Stimulated activated CD4-positive, alpha-beta T cell treated with anti-CD3 and anti-CD28 coated beads, Interleukin-4, amount 100 ng/mL, for 4 hours (primary cell): Measurements from ENCODE around the gene GUCA2B.

Experiments
- DNase-seq, 2 experiments: peaks; one replicate each; pipeline ENCODE4 v3.0.0-alpha.2; 2020

GUCA2B gene

DNA sequence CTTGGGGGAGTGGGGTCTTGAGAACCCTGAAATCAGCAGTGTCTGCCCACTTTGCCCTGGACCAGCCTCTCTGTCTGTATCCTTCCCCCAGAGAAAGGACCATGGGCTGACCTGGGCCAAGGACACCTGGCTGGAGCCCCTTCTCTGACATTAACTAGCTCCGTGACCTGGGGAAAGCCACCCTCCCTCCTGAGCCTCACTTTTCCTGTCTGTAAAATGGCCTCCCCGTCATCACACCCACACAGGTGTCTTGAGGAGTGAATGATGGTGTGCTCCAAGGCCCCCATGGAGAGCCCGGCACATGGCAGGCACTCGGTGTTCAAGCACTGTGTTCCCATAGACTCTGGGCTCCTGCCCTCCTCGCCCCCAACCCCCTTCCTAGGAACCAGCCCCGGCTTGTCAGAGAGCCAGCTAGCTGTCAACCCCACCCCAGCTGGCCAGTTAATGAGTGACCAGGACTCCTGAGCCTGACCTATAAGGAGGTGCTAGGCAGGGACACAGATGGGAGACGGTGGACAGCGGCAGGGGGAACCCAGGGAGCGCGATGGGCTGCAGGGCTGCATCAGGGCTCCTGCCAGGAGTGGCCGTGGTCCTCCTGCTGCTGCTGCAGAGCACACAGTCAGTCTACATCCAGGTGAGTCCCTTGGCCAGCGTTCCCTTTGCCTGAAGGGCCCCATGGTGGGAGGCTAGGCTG, at the start of gene GUCA2B:
Gene GUCA2B, plus strand, starts transcription at position 504 of the 694 bp plus-strand sequence. Its CDS starts 41 bp downstream, at position 545.
- DNase-seq = no peak

GRCh38 chr1:42105025-42105424, 48.2 kb upstream of the GUCA2B start:
- DNase-seq = no peak

DNA sequence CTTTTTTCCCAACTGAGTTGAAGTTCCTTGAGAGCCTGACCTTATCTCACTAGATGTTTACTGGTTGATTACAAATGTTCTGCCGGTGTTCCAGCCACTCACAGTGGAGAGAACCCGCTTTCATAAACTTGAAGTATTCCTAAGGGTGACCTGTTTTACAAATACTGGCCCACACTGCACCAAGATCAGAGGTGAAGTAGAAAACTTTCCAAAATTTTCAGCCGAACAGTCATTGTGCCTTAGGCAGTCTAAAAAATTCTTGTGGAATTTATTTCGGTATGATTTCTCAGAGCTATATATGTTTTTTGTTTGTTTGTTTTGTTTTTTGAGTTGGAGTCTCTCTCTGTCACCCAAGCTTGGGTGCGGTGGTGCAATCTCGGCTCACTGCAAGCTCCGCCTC, 44.9 kb upstream of the GUCA2B start:
- no peak for DNase-seq

DNA sequence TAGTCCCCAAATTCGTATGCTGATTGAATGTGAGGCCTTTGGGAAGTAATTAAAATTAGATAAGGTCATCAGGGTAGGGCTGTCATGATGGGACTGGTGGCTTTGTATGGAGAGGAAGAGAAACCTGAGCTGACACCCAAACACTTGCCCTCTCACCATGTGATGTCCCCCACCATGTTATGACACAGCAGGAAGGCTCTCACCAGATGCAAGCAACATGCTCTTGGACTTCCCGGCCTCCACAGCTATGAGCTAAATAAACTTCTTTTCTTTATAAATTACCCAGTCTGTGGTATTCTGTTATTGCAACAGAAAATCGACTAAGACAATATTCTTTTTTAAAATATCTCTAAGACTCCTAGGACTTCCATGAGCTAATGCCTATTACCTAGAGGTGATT, 43.6 kb upstream of the GUCA2B start:
- no peak for DNase-seq

DNA sequence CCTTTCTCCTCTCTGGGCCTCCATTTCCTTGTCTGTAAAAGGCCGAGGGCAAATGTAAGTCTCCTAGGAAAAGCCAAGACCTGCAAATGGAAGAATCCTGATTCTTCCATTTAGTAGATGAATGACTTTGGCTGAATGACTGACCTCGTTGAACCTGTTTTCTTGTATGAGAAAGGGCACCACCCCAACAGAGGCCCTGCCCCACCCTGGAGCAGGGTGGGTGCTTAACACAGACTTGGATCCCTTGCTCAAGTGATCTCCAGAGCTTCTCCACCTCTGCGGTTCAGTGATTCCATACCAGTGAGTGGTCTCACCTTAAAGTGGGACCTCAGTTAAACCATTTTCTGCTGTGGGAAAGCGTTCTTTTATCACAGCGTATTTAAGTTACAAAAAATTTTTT, 39.0 kb upstream of the GUCA2B start:
- DNase-seq = no peak

- DNase-seq = no peak
Observed at GRCh38 chr1:42117214-42117613, 36.0 kb upstream of the GUCA2B start.

DNA sequence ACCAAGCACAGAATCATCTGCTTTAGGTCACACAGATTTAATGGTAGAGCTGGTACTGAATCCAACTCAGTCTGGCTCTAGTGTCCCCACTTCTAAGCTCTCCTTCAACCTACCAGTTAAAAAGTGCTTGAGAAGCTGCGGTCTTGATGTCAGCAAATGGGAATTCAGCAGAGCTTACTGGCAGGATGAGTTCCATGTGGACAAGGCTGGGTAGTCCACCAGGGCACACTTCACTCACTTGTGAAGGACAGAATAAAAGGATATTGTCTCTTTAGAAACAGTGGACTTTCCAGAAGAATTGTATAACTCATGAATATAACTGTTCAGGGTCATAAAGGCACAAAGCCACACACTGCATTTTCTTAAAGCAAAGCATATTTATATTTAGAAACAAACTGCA, 35.1 kb upstream of the GUCA2B start:
- no peak for DNase-seq

GRCh38 chr1:42122408-42122807, 30.8 kb upstream of the GUCA2B start:
- no peak for DNase-seq

DNA sequence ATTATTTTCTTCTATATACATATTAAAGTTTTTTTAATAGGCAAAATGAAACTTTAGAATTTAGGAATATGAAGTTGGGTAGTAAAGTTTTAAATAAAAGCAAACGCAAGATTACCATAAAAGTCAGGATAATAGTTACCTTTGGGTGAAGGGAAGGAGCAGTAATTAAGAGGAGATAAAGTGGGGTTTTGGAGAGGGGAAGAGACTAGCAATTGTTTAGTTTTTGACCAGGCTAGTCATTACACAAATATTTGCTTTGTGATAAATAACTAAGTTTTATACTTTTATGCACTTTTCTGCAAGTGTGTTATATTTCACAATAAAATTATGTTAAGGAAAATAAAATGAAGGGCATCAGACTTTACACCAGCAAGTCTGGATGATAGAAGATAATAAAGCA, 27.7 kb upstream of the GUCA2B start:
- no peak for DNase-seq

- DNase-seq = no peak
Observed at GRCh38 chr1:42127767-42128166, 25.4 kb upstream of the GUCA2B start.

- no peak for DNase-seq
Observed at GRCh38 chr1:42128499-42128898, 24.7 kb upstream of the GUCA2B start.

DNA sequence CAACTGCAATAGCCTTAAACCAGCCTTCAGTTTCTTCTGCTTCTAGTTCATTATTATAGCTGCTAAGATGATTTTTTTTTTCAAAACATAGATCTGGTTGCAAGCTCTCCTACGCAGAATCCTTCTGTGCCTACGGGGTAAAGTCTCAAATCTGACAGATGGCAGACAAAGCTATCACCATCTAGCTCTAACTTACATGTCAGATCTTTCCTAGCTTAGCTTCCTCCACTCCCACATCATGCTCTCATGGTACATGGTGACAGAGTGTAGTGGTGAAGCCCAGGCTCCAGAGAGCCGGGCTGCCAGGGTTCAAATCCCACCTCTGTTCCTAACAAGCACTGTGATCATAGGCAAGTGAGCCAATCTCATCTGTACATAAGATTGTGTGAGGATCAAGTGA, 24.2 kb upstream of the GUCA2B start:
- no peak for DNase-seq

DNA sequence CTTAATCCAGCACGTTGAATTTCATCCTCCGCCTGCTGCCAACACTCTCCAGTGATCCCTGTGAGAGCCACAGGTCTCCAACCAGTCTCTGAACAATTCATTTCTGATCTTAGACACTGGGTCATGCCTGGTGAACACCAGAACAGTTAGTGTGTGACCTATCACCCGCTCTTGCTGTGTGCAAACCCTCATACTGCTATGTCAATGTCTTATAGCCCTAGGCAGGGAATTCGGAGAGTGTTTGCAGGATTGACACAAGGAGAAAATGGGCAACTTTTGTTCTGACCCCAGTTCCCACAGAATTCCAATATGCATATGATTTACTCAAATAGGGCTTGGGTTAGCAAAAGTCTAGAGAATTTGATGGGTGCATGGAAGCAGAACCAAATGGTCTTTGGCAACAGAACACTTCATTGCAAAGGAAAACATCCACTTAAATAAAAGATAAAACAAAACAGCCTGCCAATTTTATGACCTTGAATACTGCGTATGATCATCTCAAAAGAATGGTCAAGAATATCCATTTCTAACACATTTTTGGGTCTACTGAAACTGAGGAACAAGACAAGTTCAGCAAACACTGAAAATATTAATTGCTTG, 23.0 kb upstream of the GUCA2B start:
- DNase-seq = no peak

DNA sequence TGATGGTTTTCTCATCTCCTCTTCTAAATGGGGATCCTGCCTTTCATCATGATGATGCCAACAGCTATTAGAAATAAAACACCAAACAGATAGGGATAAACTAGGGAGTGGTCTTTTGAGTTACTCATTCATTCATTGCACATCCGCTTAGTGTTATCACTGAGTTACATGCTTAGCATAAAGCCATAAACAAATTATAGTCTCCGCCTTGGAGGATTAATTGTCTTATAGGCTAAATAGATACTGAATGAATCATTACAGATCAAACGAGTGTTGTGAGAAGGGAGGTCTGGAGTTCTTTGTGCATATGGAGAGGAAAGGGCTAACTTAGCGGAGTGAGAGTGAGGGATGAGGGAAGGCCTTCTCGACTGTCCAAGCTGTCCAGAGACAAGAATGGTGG, 19.8 kb upstream of the GUCA2B start:
- no peak for DNase-seq

DNA sequence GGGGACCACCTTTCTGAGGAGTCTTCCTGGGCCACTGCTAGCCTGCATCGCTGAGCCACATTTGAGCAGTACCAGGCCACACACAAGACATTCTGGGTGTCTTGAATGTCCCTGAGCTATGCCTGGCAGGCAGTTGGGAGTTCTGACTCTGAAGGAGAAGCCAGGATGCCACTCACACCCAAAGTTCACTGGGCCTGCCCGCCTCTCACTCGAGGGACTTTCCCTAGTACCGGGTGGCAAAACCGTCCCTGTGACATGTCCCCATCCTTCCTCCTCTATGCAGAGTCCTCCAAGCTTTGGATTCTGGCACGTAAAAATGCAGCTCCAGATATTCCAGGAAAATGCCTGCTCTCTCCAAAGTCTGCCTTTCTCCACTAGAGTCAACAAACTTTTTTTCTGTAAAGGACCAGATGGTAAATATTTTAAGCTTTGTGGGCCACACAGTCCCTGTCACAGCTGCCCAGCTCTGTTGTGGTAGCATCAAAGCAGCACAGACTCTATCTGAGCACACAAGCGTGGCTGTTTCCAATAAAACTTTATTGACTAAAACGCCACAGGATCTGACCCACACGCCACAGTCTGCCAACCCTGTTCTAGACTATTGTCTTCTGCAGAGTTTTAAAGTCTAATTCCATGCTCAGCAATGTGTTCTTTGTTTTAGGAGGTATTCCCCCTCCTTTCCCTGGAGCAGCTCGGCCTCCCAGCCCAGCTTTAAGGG, 19.2 kb upstream of the GUCA2B start:
- DNase-seq = no peak

DNA sequence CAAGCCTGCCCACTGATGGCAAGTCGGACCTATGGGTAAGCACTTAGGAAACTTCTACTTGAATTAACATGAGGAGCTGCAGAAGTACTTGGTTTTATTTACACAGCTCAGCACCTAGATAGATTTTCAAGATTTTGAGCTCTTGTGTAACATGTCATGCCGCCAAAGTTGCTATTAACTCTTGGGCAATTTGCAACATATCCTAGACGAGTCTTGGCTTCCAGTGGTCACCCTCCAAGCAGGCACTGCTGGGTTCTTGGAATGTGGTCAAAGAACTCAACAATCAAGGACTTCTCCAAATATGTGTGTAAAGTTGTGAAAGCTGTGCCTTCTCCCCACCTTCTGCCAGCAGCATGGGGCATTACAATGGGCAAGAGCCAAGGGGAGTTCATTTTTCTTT, 17.8 kb upstream of the GUCA2B start:
- DNase-seq = no peak

DNA sequence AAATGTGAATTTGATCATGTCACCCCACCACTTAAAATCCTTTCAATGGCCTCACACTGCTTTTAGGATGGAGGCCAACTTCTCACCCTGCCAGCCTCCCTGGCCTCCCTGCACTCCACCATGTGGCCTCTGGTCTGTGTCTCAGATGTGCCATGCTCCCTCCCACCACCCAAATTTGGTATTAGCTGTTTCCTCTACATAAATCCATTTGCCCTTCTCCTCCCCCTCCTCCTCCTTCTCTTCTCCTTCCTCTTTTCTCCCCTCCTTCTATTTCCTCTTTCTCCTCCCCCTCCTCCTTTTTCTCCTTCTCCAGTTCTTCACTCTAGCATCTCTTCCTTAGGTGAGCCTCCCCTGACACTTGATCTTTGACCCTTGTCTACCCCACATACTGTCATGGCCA, 16.7 kb upstream of the GUCA2B start:
- DNase-seq = no peak

GRCh38 chr1:42137766-42138165, 15.4 kb upstream of the GUCA2B start:
- DNase-seq = no peak

DNA sequence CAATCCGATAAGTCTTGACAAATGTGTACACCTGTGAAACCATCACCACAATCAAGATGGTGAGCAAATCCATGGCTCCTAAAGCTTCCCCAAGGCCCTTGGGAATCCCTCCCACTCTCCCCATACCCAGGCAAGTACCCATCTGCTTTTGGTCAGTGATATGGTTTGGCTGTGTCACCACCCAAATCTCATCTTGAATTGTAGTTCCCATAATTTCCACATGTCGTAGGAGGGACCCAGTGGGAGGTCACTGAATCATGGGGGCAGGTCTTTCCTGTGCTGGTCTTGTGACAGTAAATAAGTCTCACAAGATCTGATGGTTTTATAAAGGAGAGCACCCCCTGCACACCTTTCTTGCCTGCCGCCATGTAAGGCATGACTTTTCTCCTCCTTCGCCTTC, 14.6 kb upstream of the GUCA2B start:
- DNase-seq = no peak

GRCh38 chr1:42139444-42139843, 13.8 kb upstream of the GUCA2B start:
- no peak for DNase-seq

DNA sequence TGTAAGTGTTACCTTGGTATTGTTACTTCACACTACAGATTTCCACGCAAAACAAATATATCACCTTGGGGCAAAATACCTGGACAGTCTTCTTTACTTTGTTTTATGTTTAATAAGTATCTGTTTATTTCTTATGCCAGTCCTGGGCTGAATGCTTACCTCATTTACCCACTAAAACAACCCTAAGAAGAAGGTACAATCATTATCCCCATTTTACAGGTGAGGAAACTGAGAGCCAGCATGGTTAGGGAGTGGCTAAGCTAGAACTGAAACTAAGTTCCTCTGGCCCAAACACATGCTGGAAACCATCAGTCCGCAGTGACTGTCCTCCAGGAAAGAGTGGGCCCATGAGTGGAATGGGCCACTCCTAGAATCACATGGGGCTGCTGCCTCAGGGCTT, 13.0 kb upstream of the GUCA2B start:
- no peak for DNase-seq

- DNase-seq = no peak
Observed at GRCh38 chr1:42141978-42142377, 11.2 kb upstream of the GUCA2B start.

- DNase-seq = no peak
Observed at GRCh38 chr1:42142894-42143675, 10.1 kb upstream of the GUCA2B start.
